NCI-H345 (cell line): ENCODE data around the gene ZNF474.
"Not testable (repeated sequence)": the region's sequence is repeated elsewhere in the genome, so short reads cannot be mapped to it uniquely, and the experiment has no call there.

Experiments used
- DNase-seq: peaks from one replicate; lab custom pipeline; 2025; lab: John Stamatoyannopoulos, UW

Gene ZNF474

DNA sequence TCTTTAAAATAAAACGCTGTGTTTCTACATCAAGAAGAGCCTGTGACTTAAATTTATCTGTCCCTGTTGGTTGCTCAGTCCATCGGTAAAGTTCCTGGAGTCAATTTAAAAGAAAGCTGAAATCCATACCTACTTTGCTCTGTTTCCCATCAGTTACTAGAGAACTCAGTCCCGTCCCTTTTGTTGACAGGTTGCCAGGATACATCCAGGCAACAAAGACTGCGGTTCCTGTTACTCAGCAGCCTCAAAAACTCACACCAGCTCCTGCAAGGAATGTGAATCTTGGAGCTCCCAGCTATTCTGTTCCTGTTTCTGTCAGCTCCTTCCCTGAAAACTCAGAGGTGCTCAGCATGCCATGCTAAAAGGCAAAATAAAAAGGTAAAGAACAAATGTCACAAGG lies at the start of gene ZNF474:
Gene ZNF474, plus strand, starts transcription at position 241 of the 400 bp plus-strand sequence. CDS start 22,445 bp downstream, outside the sequence.
- DNase-seq: no peak

DNA sequence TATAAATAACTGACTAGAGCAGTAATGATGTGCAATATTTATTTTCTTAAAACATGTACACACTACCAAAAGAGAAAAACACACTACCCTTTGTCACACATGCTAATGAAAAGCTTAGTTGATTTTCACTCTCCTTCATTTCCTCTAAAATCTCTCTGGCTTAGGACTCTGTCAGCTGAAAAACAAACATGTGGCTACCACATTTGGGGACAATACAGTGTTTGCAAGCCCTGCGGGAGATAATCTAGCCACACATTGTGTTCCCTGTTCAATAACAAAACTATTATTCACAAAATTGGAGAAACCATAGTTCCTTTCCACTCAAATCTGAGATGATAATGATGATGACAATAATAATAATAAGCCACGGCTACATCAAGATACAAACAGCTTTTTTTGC lies 47.8 kb upstream of the ZNF474 start:
- no peak for DNase-seq

DNA sequence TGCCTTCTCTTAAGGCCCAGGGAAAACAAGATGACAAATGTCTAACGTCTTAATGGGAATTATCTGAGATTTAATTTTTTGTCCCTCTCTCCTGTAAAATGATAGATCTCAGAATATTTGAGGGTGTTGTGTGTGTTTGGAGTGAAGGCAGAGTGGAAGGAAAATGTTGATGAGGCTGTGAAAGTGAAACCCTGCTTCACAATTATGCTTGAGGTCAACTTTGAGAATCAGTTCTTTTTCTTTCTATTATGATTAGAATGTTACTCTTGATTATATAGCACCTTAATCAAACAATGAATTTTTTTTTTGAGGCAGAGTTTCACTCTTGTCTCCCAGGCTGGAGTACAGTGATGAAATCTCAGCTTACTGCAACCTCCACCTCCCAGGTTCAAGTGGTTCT lies 45.8 kb upstream of the ZNF474 start:
- DNase-seq: no peak

DNA sequence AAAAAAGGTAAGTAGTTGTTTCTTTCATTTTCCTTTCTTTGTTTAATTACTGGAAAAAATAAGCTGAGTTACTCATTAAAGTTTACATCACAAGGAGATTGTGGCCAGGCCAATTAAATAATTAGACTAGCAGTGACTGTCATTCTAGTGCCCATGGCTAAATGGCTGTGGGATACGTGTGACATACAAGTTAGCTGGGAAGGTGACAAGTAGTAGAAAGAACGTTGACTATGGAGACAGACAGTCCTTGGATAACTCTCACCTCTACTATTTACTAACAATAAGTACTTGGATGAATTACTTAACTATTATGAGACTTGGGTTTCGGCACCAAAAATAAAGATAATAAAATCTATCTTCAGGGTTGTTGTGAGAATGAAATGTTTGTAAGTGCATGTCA lies 44.3 kb upstream of the ZNF474 start:
- DNase-seq: no peak

DNA sequence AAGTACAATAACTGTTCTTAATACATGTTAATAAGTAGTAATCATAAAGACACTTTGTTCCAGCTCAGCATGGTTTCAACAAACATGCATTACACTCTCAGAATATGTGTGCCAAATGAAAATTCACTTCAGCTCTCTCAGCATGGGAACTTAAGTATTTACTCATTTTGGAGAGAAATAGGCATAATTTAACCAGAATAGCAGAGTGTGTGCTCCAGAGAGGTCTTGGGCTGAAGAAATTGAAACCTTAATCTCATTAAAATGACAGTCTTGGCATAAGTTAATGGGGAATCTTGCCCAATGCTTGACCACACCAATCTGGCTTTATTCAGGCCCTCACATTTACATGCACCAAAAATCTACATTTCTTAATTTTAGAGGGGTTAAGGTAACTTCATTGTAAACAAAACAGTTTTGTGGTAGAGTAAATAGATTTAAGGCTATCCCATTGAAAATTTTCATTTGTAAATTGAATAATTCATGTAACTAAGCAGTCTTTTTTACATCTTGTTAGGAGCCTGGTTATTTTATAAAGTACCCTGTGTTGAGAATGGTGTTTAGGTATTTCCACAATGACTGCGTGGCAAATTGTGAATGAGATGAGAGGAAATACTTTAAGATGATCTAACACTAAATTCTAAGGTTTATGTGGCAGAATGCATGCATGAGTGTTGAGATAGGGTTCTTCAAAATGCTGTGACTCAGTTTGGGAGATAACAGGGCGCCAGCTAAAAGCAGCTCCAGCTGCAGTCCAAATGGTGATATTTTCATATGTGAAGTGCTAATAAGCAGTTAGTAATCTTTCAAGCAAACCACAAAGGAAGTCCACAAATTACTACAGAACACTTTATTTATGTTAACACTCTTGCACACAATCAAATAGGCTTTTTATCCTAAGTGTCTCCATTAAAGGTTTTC lies 40.0 kb upstream of the ZNF474 start:
- DNase-seq: no peak

- no peak for DNase-seq
These were observed 37.3 kb upstream of the ZNF474 start for GRCh38 chr5:122091936-122092600.

DNA sequence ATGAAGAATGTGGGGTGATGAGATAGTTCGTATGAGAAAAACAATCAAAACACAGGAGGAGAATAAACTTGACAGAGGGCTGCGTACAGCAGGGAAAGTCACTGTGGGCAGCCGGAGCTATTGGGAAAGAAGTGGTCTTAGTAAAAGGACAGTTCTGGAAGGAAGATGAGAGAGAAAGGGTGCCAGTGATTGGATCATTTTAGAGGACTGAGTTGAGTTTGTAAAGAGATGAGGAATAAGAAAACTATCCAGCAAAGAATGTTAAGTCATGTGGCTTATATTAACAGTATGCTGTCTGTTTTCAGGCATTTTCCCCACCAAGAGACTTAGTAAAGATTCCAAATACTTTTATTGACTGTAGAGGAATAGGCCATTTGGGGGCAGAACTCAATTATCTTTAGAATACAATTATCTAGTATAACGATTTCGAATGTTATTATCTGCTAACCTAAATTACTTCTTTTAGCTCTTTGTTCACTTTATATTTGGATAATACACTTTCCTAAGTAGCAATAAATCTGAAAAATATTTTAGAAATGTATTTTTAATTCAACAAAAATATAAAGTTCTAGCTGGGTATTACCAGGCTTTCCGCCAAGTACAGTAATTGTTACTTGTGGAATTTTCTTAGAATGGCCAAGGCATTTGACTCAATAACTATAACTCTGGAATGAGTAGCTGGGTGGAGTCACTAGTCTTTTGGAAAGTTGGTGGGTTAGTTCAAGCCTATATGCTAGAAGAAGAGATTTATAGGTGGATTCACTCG lies 35.7 kb upstream of the ZNF474 start:
- DNase-seq: no peak

- not testable (repeated sequence) for DNase-seq
These were observed 35.1 kb upstream of the ZNF474 start for GRCh38 chr5:122094251-122094650.

GRCh38 chr5:122095158-122095557 lies 34.2 kb upstream of the ZNF474 start:
- no peak for DNase-seq

GRCh38 chr5:122097391-122097790 lies 32.0 kb upstream of the ZNF474 start:
- no peak for DNase-seq

DNA sequence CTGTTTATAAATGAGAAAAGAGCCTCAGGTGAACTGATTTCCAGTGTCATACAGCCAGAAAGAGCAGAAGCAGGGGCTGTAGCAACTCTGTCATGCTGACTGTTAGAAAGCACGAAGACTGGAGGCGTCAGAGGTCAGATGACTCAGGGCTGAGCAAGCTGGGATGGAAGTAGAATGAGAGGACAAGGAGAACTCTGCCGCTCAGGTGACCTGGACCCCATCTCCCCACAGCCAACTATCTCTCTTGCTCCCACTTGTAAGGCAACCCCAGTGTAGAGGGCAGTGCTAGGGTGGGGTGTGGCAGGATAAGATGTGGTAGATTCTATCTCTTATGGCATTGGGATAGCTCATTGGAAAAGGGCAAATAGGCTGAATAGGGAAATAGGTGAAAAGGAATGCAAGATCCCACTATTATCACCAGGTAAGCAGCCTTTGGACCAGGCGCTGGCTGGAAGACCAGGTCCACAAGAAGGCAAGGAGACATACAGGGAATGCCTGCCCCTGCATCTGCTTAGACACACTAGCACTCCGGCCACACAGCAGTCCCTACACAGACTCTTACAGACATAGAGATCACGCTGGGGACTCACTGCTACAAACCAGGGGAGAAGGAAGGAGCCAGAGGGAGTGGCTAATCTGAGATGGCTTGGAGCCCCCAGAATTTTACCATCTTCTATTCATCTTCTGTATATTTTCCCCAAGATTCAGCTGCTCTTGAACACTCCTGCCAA lies 30.1 kb upstream of the ZNF474 start:
- DNase-seq: no peak

DNA sequence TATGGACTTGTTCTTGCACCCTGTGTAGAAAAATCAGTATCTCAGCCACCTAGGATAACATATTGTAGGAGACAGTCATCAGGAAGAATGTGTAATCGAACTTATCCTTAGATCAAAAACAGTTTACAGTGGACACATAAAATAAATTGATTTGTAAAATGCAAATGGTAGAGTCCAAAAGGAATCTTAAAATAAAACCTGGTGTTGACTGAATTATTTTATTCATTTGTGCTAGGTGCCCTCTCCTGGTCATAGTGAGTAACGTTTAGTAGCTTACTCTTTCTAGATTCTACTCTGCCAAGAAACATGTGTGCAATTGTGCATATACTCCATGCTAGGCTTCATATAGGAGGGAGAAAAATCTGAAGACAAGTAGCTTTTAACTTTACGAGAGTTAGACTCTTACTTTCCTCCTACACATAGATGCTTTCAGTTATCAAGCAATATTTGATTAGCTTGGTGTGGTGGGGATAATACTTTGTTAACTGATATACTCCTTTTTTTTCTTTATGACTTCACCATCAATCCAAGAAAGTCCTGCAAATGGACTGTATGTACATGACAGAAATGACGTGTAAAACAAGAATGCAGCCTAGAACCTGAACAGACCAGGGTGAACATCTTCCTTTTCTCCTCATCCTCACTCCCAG lies 27.6 kb upstream of the ZNF474 start:
- DNase-seq: peak; percentile 4

DNA sequence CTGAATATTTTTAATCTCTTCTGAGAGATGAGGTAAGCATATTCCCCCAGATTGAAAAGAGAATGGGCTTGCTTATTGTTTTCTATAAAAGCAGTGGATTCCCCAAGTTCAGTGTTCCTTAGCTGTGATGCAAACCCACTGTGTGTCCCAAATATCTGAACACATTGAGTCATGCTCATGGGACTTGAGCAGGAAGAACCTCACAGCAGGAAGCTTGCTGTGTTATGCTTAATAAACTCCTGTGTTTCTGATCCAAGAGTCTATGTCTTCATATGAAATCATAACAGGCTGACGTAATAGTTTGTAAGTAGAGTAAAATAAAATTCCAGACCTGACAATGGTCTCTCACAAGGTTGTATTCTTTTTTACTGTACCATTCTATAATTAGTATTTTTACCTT lies 26.5 kb upstream of the ZNF474 start:
- no peak for DNase-seq

DNA sequence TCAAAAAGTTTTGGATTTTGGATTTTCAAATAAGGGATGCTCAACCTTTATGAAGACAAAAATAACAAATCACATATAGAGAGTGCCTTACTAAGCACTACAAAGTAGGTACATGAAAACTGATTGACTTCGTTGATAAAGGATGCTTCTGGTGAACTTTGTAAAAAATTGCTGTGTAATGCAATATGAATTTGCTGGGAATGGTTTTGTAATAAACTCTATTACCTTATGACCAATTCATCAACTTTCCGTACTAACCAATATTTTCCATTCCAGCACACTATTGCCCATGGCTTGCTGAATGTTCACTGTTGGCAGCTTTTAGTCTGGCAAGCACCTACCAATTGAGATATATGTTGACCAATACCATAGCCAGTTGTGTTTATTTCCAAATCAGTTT lies 23.4 kb upstream of the ZNF474 start:
- DNase-seq: no peak

GRCh38 chr5:122107016-122107415 lies 22.3 kb upstream of the ZNF474 start:
- DNase-seq: no peak

DNA sequence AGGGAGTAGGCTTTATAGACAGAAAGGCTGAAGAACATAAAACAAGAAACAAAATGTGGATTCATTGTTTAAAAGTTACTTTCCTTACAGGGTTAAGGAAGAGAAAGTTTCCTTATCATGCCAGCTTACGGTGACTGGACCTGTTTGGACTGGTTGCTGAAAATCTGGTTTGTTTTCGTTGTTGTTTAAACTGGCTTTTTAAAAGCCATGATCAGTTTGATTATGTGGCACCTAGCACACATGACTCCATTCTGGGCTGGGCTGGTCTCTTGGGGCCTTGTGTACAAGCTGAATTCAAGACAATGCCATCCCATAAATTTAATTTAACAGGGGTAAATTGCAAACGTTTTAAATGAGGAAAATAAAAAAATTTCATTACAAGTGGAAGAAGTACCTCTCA lies 18.4 kb upstream of the ZNF474 start:
- no peak for DNase-seq

GRCh38 chr5:122111460-122111859 lies 17.9 kb upstream of the ZNF474 start:
- no peak for DNase-seq

GRCh38 chr5:122112063-122112462 lies 17.3 kb upstream of the ZNF474 start:
- DNase-seq: no peak

GRCh38 chr5:122112733-122113558 lies 16.4 kb upstream of the ZNF474 start:
- no peak for DNase-seq

- DNase-seq: no peak
These were observed 14.8 kb upstream of the ZNF474 start for GRCh38 chr5:122114501-122114900.
